Transverse colon (tissue), 4 donors: ENCODE results near the gene IP6K3.

Experiments used
- POLR2A ChIP-seq: fragments of 450-650 bp; IDR thresholded peaks from one replicate; pipeline ENCODE4 v1.6.1; 2016; ENCODE audit warnings: antibody characterized with exemption, mild to moderate bottlenecking, moderate library complexity
- POLR2AphosphoS5 ChIP-seq, 3 donors: sonication (generic); formaldehyde crosslinking; IDR thresholded peaks; one replicate each; pipeline ENCODE4 v1.6.1; 2016; ENCODE audit warnings: antibody characterized with exemption in 3 of 3
- TF ChIP-seq, protein P1 (sequence below), 5 experiments: fragments of 200-600 bp in 3 of 5; fragments of 450-650 bp in 2 of 5; sonication (generic) in 3 of 5; IDR thresholded peaks; 1 replicate in 2 of 5; 2 replicates in 3 of 5; pipeline ENCODE4 v1.5.1; 2016 to 2017; ENCODE audit warnings: antibody characterized with exemption in 5 of 5, inconsistent platforms in 3 of 5, mild to moderate bottlenecking in 2 of 5, moderate library complexity in 1 of 5

DNA sequence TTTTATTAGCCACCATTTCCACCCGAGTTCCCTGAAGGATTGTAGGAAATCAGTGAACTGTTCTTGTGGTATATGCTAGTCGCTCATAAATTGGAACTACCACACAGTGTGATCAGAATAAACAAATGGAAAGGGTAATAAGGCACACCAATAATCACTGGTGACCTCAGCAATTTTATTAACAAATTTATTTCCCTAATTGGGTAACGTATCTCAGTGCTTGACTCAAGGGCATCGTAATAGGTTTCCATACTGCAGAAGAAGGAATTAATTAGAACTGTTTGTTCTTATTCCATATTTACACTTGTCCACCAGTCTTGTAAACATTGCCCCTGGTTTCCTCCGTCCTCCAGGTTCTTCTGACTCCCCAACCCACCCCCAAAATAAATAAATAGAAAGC, 25.2 kb downstream of the IP6K3 start:
- TF ChIP-seq, protein P1, sequence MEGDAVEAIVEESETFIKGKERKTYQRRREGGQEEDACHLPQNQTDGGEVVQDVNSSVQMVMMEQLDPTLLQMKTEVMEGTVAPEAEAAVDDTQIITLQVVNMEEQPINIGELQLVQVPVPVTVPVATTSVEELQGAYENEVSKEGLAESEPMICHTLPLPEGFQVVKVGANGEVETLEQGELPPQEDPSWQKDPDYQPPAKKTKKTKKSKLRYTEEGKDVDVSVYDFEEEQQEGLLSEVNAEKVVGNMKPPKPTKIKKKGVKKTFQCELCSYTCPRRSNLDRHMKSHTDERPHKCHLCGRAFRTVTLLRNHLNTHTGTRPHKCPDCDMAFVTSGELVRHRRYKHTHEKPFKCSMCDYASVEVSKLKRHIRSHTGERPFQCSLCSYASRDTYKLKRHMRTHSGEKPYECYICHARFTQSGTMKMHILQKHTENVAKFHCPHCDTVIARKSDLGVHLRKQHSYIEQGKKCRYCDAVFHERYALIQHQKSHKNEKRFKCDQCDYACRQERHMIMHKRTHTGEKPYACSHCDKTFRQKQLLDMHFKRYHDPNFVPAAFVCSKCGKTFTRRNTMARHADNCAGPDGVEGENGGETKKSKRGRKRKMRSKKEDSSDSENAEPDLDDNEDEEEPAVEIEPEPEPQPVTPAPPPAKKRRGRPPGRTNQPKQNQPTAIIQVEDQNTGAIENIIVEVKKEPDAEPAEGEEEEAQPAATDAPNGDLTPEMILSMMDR (IDR thresholded peaks at IDR 0.05): no peak
- TF ChIP-seq POLR2A: no peak
- no peak for TF ChIP-seq POLR2AphosphoS5 (IDR thresholded peaks at IDR 0.05)
